GM19239 (cell line): ENCODE data around the gene RNF213.
"Not testable (repeated sequence)": the region's sequence is repeated elsewhere in the genome, so short reads cannot be mapped to it uniquely, and the experiment has no call there.

ENCODE experiments used
- DNase-seq: peaks from one replicate; pipeline ENCODE4 v3.0.0; 2011; ENCODE audit warnings: low spot score; ENCODE audit not compliant: insufficient read length
- FAIRE-seq: peaks from 2 replicates; lab custom pipeline; 2011; peaks lifted over from hg19 to GRCh38; lab: Jason Lieb, UNC

The RNF213 gene

DNA sequence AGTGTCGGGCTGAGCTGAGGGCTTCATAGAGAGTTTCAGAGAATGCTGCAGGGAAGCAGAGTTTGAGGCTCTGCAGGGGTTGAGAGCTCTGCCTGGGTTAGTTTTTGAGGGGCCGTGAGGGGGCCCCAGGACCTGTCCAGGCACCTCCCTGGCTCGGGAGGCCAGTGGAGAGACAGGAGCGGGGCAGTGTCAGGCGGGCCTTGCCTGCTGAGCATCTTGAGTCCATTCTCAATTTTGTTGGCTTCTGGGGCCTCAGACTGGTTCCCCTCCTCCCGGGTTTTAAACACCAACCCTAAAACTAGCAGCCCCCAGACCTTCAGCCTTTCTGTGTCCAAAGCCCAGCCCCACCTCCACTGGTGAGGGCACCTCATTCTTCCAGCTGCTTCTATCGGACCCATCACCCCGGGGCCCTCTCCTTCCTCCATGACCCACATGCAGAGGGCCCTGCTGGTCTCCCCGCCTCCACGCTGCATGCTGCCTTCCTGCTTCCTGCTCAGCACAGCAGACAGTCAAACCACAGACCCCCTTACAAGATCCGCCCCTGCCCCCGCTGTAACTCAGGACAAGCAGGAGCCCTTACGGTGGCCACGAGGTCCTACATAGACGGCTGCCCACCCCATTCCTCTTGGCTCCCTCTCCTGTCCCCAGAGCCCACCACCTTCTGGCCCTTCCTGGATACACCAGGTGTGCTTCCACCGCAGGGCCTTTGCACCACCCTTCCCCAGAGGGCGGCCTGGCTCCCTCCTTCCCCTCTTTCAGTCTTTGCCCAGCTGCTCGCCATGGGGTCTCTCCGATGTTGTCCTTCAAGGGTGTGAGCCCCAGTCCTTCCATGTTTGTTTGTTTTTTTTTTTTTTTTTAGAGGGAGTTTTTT is 3.8 kb downstream of the RNF213 start:
- DNase-seq (no peak), FAIRE-seq (no peak)

DNA sequence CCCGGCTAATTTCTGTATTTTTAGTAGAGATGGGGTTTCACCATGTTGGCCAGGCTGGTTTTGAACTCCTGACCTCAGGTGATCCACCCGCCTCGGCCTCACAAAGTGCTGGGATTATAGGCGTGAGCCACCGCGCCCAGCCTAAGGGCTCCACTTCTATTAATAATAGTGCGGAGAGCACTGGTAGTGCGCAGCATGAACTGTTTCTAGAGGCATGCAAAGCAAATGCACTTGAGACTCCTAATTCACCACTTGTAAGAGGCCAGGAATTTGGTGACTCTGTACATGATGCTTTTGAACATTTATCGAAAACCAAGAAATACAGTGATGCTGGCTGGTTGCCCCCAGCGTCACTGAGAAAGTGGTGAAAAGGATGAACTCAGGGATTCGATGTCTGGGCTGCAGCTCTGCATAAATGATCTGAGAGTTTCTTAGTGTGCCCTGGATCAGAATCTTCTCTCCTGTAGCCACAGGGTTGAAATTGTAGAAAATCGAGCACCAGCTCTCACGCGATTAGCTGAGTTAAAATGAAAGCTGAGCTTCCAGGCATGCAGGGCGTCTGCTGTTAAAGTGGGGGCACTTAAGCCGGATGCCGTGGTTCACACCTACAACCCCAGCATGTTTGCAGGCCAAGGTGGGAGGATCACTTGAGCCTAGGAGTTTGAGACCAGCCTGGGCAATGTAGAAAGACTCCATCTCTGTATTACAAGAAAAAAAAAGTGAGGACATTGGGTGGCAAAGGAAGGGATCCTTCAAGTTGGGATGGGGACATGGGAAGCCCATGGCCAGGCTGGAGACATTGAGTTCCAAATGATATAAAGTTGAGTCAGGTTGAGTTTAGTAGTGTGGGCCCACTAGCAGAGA is 4.8 kb downstream of the RNF213 start:
- peak; percentile 95 for FAIRE-seq
- peak; percentile 70 for DNase-seq

DNA sequence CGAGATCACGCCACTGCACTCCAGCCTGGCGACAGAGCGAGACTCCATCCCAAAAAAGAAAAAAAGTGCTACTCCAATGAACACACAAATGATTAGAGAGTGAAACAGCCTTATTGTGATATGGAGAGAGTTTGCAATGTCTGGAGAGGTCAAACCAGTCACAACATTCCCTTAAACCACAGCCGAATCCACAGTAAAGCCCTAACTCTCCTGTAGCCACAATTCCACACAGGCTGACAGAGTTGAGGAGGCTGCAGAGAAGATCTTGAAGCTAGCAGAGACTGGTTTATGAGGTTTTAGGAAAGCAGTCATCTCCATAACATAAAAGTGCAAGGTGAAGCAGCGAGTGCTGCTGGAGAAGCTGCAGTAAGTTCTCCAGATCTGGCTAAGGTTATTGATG is 6.7 kb downstream of the RNF213 start:
- FAIRE-seq, result no peak

DNA sequence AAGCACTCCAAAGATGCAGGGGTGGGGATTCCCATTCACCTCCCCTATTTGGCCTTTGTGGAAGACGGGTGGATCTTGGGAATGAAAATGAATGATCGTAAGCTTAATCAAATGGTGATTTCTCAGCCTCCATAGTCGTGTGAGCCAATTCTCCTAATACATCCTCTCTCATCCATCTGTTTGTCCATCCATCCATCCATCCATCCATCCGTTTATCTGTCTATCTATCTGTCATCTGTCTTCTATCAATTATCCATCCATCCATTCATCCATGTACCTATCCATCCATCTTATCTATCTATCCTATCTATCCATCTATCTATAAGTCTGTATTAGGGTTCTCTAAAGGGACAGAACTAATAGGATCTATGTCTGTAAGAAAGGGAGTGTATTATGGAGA is 7.8 kb downstream of the RNF213 start:
- no peak for FAIRE-seq
- no peak for DNase-seq

More for the DNA sequence above, 6.7 kb downstream of the RNF213 start:
- DNase-seq, result no peak

DNA sequence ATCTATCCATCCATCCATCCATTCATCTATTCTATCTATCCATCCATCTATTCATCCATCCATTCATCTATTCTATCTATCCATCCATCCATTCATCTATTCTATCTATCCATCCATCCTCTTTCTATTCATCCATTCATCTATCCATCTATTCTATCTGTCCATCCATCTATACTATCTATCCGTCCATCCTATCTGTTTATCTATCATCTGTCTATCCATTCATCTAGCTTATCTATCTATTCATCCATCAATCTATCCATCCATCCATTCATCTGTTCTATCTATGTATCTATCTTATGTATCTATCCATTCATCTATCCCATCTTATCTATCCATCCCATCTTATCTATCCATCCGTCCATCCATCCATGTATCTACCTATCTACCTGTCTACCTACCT is 8.8 kb downstream of the RNF213 start:
- DNase-seq, result no peak
- no peak for FAIRE-seq

DNA sequence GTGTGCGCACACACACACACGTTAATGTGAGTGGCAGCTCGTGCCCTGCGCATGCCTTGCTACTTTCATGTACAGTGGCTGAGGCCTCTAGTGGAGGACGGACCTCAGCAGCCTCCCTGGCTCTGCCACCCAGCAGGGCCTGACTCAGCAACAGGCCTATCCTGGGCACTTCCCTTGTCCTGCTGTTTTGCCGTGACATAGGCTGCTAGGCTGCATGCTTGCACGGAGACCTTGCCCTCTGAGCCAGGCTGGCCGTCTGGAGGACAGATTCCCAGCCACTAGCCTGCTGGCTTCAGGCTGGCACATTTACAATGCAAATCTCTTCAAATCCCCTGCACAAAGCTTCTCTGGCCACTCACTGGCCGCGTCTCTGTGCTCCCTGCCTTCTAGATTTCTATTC is 9.5 kb downstream of the RNF213 start:
- FAIRE-seq (no peak), DNase-seq (no peak)

DNA sequence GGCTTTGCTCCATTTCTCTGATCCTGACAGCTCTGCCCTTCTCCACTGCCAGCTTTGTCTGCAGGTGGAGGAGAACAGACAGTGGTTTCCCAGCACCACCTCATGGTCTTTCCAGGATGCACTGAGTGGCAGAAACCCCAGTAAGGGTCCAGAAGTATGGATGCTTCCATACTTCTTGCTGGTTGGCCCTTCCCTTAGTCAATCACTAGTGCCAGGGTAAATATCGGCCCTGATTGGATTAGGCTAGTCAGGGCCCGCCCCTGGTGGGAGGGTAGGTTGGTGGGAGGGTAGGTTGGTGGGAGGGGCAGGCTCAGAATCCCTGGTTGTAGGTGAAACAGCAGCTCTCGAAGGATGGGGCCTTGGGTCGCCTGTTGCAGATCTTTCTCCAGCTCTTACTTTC is 10.2 kb downstream of the RNF213 start:
- no peak for FAIRE-seq
- DNase-seq, result no peak

DNA sequence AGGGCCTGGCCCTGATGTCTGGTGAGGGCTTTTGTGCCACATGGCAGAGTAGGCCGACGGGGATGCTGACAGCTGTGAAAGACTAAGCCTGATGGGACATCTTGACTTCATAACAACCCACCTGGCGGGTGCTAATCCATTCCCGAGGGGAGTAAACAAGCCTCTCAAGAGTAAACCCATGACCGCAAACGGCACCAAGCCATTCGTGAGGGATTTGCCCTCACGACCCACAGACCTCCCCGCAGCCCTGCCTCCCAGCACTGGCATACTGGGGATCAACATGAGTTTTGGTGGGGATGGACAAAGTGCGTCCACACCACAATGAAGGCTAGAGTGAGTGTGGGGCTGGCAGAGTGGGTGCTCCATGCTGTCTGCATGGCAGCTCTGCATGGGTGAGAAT is 11.7 kb downstream of the RNF213 start:
- DNase-seq (no peak), FAIRE-seq (no peak)

DNA sequence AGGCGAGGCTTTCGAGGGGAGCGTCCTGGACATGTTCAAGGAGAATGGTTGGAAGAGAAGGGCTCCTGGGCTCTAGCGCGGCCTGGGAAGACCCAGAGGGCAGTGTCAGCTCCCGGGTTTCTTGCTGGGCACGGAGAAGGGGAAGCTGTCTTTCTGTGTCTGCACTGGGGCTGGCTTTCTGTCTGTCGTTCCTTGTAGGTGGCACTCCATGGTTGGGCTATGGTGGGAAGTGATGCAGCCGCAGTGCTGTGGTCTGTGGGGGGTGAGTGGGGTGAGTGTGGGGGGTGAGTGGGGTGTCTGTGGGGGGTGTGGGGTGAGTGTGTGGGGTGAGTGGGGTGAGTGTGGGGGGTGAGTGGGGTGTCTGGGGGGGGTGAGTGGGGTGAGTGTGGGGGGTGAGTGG is 13.7 kb downstream of the RNF213 start:
- FAIRE-seq, result no peak
- DNase-seq, result no peak

DNA sequence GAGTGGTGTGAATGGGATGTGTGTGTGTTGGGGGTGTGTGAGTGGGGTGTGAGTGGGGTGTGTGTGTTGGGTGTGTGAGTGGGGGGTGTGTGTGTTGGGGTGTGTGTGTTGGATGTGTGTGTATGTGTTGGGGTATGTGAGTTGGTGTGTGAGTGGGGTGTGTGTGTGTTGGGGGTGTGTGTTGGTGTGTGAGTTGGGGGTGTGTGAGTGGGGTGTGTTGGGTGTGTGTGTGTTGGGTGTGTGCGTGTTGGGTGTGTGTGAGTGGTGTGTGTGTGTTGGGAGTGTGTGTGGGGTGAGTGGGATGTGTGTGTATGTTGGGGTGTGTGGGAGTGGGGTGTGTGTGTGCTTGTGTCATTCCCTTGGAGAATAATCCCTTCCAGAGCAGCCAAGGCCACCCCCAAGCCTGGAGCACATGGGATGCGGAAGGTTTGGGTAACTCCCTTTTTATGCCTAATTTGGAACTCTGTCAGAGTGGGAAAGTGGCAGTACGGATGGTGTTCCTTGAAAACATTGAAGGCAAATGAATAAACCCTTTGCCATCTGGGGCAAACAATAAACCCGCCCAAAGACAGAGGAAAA is 14.3 kb downstream of the RNF213 start:
- no peak for DNase-seq
- FAIRE-seq, result no peak

DNA sequence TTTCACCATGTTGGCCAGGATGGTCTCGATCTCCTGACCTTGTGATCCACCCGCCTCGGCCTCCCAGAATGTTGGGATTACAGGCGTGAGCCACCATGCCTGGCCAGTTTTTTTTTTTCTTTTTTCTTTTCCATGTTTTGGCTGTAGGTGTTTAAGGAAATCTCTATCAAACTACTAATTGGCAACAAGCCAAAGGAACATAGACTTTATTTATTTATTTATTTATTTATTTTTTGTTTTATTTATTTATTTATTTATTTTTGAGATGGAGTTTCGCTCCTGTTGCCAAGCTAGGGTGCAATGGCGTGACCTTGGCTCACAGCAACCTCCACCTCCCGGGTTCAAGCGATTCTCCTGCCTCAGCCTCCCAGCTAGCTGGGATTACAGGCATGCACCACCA is 15.2 kb downstream of the RNF213 start:
- DNase-seq, FAIRE-seq: not testable (repeated sequence)

DNA sequence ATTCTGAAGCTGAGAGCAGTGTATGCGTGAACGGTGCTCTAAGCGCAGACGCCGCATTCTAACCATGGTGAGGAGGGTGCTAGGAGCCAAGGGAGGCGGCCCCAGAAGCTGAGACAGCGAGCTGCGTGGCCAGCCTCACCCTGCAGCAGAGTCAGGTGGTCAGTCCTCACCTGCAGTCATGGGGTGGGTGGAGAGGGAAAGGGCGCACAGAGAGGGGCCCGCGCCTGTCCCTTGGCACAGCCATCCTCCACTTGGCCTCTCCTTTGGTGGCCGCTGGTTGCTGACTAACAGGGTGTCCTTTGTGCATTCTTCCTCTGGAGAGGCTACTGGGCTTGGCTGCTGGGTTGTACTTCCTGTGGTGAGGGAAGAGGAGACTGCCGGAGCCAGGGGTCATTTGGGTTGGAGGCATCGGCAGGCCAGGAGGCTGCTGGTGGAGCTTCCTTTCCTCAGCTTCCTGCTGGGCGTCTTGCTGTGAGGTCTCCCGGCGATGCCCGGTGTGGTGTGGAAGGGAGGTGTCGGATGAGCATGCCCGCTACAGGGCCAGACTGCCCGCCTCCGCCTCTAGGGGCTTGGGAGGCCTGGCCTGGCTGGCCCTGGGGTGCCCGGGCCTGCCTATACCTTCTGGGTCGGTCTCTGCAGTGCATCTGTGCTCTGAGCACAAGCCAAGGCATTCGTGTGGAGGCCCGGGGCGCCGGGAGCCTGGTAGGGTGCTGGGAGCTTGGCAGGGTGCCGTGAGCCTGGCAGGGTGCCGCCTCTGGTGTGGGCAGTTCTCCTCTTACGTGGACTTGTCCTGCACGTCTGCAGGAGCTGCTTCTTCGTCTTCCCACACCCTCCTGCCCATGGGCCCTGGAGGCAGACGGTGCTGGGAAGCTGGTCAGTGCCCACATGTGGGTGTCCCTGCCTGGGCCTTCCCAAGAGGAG is 17.4 kb downstream of the RNF213 start:
- FAIRE-seq, result no peak
- no peak for DNase-seq

DNA sequence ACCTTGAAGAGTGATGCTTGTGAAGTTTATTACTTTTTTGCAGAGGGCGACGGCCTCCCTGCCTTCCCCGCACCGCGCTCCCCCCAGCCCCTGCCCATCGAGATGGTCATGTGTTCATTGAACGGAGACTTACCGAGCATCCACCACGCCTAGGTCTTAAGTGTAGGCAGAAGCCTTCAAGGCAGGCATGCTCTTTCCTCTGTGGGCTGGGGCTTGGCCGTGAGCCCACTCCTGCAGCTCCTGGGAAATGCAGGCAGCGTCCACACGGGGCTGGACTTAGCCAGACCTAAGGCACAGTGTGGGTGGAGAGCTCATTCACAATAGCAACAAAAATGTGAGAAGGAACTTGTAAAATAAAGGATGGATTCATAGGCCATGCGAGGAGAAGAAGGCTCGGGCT is 19.2 kb downstream of the RNF213 start:
- no peak for FAIRE-seq
- no peak for DNase-seq

DNA sequence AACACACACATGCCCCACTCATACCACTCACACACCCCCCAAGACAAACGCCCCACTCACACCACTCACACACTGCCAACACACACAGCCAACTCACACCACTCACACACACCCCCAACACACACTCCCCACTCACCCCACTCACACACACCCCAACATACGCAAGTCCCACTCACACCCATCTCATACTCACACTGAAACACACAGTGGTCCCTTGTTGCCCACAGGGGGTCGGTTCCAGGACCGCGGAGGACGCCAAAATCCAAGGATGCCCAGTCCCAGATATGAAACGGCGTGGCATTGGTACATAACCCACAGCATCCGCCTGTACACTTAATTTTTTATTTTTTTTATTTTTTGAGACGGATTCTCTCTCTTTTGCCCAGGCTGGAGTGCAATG is 20.9 kb downstream of the RNF213 start:
- FAIRE-seq, result no peak
- no peak for DNase-seq

DNA sequence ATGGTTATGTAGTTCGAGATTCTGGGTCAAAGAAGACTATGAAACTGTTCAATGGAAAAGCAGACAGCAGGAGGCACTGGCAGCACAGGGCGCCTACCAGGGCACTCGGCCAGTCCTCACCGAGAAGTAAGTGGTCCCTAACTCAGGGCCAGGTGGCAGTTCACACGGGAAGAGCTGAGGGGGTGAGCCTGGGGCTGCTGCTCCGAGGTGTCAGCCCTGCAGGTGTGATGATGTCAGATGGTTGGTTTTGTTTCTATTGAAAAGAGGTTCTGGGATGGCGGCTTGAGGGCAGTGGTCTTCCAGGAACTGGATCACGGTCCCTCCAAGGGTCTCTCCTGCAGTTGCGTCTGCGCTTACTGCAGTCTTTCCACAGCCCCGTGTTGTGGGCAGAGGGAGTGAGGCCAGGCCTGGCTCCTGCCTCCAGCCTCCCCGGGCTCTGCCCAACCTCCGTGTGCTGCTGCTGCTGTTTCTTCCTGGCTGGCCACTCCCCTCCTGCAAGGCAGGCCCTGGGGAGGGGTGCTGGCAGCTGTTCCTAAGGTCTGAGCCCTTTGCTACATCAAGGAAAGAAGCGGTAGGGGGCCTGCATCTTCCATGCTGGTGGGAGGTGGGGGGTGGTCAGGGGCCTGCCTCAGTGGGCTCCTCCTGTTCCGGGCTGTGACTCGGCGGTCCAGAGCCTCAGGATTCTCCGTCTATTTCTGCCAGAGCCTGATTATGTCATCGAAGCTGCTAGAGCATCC is 22.6 kb downstream of the RNF213 start:
- DNase-seq (no peak), FAIRE-seq (no peak)

DNA sequence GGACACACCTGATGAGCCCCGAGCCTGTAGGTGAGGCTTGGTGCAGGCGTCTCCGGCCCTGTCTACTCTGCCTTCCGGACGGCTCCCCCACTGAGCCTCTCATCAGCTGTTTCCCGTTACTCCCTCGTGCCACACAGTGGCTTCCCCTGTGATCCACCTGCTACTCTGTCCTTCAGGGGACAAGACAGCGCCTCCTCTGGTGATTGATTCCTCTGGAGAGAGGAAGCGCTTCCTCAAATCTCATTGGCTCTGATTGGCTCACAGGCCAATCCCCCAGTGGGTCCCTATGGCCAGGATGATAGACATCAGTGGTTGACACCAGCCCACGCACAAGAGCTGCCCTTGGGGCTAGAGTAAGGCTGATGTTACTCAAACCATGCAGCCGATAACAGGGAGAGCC is 24.0 kb downstream of the RNF213 start:
- no peak for FAIRE-seq
- no peak for DNase-seq

DNA sequence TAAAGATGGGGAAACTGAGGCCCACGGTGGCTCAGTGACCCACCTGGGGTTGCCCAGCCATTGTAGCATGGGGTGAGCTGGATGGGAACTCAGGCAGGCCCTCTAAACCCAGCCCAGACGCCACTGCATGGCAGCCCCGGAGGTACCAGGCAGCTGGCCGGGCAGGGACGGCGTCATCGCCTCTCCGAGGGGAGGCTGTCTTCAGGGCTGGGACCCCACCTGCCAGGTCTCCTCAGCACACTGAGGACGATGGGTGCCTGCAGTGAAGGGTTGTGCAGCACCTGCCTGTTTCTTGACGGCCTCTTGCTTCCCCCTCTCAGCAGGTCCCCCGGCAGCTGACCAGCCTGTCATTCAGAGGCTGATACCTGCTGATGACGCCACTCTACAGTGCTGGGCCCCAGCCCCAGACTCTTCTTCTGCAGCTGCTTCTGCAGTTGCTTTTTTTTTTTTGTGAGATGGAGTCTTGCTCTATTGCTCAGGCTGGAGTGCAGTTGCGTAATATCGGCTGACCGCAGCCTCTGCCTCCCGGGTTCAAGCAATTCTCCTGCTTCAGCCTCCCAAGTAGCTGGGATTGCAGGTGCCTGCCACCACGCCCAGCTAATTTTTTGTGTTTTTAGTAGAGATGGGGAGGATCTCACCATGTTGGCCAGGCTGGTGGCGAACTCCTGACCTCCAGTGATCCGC is 24.7 kb downstream of the RNF213 start:
- no peak for FAIRE-seq
- DNase-seq, result no peak

DNA sequence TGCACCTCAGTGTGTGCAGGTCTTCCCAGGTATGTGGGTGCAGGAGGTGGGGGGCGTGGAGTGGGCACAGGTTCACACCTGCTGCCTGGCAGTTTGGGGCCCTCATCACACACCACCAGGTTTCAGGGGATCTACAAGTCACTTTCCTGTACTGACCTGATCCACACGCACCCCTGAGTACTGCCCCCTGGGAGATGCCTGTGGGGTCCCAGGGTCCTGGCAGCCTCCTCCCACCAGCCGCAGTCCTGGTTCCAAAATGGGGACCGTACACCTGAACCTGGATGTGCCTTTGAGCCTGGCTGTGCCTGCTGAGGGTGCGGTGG is 25.9 kb downstream of the RNF213 start:
- DNase-seq (no peak), FAIRE-seq (no peak)

DNA sequence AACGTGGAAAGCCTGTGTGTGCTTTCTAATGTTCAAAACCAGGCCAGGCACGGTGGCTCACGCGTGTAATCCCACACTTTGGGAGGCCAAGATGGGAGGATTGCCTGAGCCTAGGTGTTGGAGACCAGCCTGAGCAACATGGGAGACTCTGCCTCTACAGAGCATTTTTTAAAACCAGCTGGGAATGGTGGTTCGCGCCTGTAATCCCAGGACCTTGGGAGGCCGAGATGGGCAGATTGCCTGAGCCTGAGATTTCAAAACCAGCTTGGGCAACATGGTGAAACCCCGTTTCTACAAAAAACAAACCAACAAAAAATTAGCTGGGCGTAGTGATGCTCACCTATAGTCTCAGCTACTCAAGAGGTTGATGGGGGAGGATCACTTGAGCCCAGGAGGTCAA is 26.4 kb downstream of the RNF213 start:
- DNase-seq (no peak), FAIRE-seq (no peak)
